IMR-90 (cell line): Measurements from ENCODE around the gene AHDC1. TPM values are rescaled to one million over a fixed set of nuclear protein-coding genes. Genes with fewer than 3 reads are reported as not detected.

Experiments used
- ATAC-seq: fragments of 200-7000 bp; cut with Tn5 transposase; 2 replicates; pipeline ENCODE4 v1.9.1; 2020; ENCODE audit warnings: low read depth, mild to moderate bottlenecking, moderate library complexity
- BruUV-seq: library from RNA; stranded (reverse); fragments of 400-500 nt; replicated peaks from 2 replicates; lab custom pipeline; 2021; lab: Mats Ljungman, UMichigan
- CTCF ChIA-PET: fragments of 300-600 bp; formaldehyde crosslinking; extraction: SDS; loops from one replicate; lab custom pipeline; 2021; ENCODE audit warnings: antibody characterized with exemption; lab: Yijun Ruan, JAX
- POLR2A ChIA-PET: fragments of 300-600 bp; sonication (Branson Sonifier 250); formaldehyde crosslinking; loops from one replicate; lab custom pipeline; 2022; ENCODE audit warnings: antibody characterized with exemption; ENCODE audit not compliant: unreplicated experiment; lab: Charles Lee
- DNase-seq: peaks from one replicate; pipeline ENCODE4 v3.0.0; 2013
- H2AFZ ChIP-seq: replicated peaks from 2 replicates; pipeline ENCODE3; 2013; ENCODE audit warnings: low read length, mild to moderate bottlenecking; ENCODE audit not compliant: poor library complexity
- H2AK5ac ChIP-seq: 2 replicates; pipeline ENCODE4 v1.6.1; 2013; ENCODE audit warnings: low read depth, low read length, inconsistent platforms
- H2AK9ac ChIP-seq: replicated peaks from 2 replicates; pipeline ENCODE3; 2013; ENCODE audit warnings: mild to moderate bottlenecking, low read depth, low read length, moderate library complexity; ENCODE audit not compliant: poor library complexity
- H2BK120ac ChIP-seq: 2 replicates; pipeline ENCODE4 v1.6.1; 2013; ENCODE audit warnings: low read depth, low read length, inconsistent platforms
- H2BK15ac ChIP-seq: 3 replicates; pipeline ENCODE4 v1.6.1; 2013; ENCODE audit warnings: low read depth, low read length, inconsistent platforms
- H2BK20ac ChIP-seq: 2 replicates; pipeline ENCODE4 v1.6.1; 2013; ENCODE audit warnings: low read depth, mild to moderate bottlenecking, inconsistent platforms, low read length, moderate library complexity
- H2BK5ac ChIP-seq: 2 replicates; pipeline ENCODE4 v1.6.1; 2013; ENCODE audit warnings: mild to moderate bottlenecking, low read depth, low read length, inconsistent platforms; ENCODE audit not compliant: poor library complexity, severe bottlenecking
- H3K14ac ChIP-seq: replicated peaks from 2 replicates; pipeline ENCODE4 v1.6.1; 2013; ENCODE audit warnings: low read depth, low read length, inconsistent platforms
- H3K18ac ChIP-seq: 2 replicates; pipeline ENCODE4 v1.6.1; 2013; ENCODE audit warnings: low read depth, low read length, control low read depth
- H3K23ac ChIP-seq: 2 replicates; pipeline ENCODE4 v1.6.1; 2013; ENCODE audit warnings: low read depth, low read length, inconsistent platforms
- H3K27ac ChIP-seq: 2 replicates; pipeline ENCODE4 v1.5.1; 2013; ENCODE audit warnings: mild to moderate bottlenecking, control low read depth, low read length; ENCODE audit not compliant: insufficient read depth
- H3K27me3 ChIP-seq: 2 replicates; pipeline ENCODE4 v1.6.1; 2013; ENCODE audit warnings: low read length; ENCODE audit not compliant: control insufficient read depth, insufficient read depth
- H3K36me3 ChIP-seq: 2 replicates; pipeline ENCODE4 v1.6.1; 2013; ENCODE audit warnings: low read length, mixed read lengths; ENCODE audit not compliant: control insufficient read depth, insufficient read depth
- H3K4ac ChIP-seq: 2 replicates; pipeline ENCODE4 v1.6.1; 2013; ENCODE audit warnings: low read depth, low read length, inconsistent platforms
- H3K4me1 ChIP-seq: 2 replicates; pipeline ENCODE4 v1.6.1; 2013; ENCODE audit warnings: low read length, mixed read lengths; ENCODE audit not compliant: control insufficient read depth, insufficient read depth
- H3K4me2 ChIP-seq: 2 replicates; pipeline ENCODE4 v1.6.1; 2013; ENCODE audit warnings: low read depth, mild to moderate bottlenecking, control low read depth, low read length, moderate library complexity
- H3K4me3 ChIP-seq: 2 replicates; pipeline ENCODE4 v1.5.1; 2013; ENCODE audit warnings: low read depth, mild to moderate bottlenecking, control low read depth, low read length, moderate library complexity; ENCODE audit not compliant: insufficient read depth
- H3K56ac ChIP-seq: 2 replicates; pipeline ENCODE4 v1.6.1; 2013; ENCODE audit warnings: low read length, inconsistent platforms; ENCODE audit not compliant: insufficient read depth; ENCODE audit errors: extremely low read depth
- H3K79me1 ChIP-seq, 2 experiments: 2 replicates each; pipeline ENCODE4 v1.6.1; 2013; ENCODE audit warnings: low read length in 2 of 2, inconsistent platforms in 1 of 2, low read depth in 1 of 2
- H3K9ac ChIP-seq: 2 replicates; pipeline ENCODE4 v1.6.1; 2013; ENCODE audit warnings: low read depth, low read length, control low read depth
- H3K9me1 ChIP-seq: 2 replicates; pipeline ENCODE4 v1.6.1; 2013; ENCODE audit warnings: low read length, inconsistent platforms; ENCODE audit not compliant: insufficient read depth
- H3K9me3 ChIP-seq: 2 replicates; pipeline ENCODE4 v1.6.1; 2013; ENCODE audit warnings: low read length; ENCODE audit not compliant: control insufficient read depth, insufficient read depth
- H4K20me1 ChIP-seq: 2 replicates; pipeline ENCODE4 v1.6.1; 2013; ENCODE audit warnings: low read length, inconsistent platforms; ENCODE audit not compliant: insufficient read depth
- H4K5ac ChIP-seq: 2 replicates; pipeline ENCODE4 v1.6.1; 2013; ENCODE audit warnings: mild to moderate bottlenecking, low read depth, low read length, control low read depth
- H4K8ac ChIP-seq, 2 experiments: 2 replicates each; pipeline ENCODE4 v1.6.1; 2013; ENCODE audit warnings: low read depth in 2 of 2, low read length in 2 of 2, control low read depth in 1 of 2, inconsistent platforms in 1 of 2
- H4K91ac ChIP-seq: 2 replicates; pipeline ENCODE4 v1.6.1; 2013; ENCODE audit warnings: low read depth, low read length, inconsistent platforms; ENCODE audit not compliant: insufficient read depth
- BHLHE40 ChIP-seq: fragments of 150-350 bp; IDR thresholded peaks from 2 replicates; pipeline ENCODE4 v1.6.1; 2016; ENCODE audit warnings: mild to moderate bottlenecking, low read depth, low read length
- CEBPB ChIP-seq: IDR thresholded peaks from 2 replicates; pipeline ENCODE4 v1.6.1; 2012; ENCODE audit warnings: low read depth, low read length, improper control_type of control experiment
- CHD1 ChIP-seq: IDR thresholded peaks from 2 replicates; pipeline ENCODE4 v1.6.1; 2012; ENCODE audit warnings: low read depth, low read length, improper control_type of control experiment
- FOS ChIP-seq: fragments of 150-350 bp; IDR thresholded peaks from 2 replicates; pipeline ENCODE4 v1.6.1; 2016; ENCODE audit warnings: low read depth, low read length
- MAFK ChIP-seq: IDR thresholded peaks from 2 replicates; pipeline ENCODE4 v1.6.1; 2012; ENCODE audit warnings: low read depth, low read length, improper control_type of control experiment
- MAZ ChIP-seq: IDR thresholded peaks from 2 replicates; pipeline ENCODE4 v1.6.1; 2012; ENCODE audit warnings: low read depth, mild to moderate bottlenecking, low read length, improper control_type of control experiment, moderate library complexity, borderline replicate concordance
- MXI1 ChIP-seq: IDR thresholded peaks from 2 replicates; pipeline ENCODE4 v1.6.1; 2012; ENCODE audit warnings: low read depth, mild to moderate bottlenecking, low read length, moderate library complexity, borderline replicate concordance
- NFE2L2 ChIP-seq: fragments of 150-350 bp; IDR thresholded peaks from 2 replicates; pipeline ENCODE4 v1.6.1; 2016; ENCODE audit warnings: low read depth, mild to moderate bottlenecking, low read length
- POLR2A ChIP-seq: IDR thresholded peaks from 2 replicates; pipeline ENCODE4 v1.6.1; 2012; ENCODE audit warnings: mild to moderate bottlenecking, low read depth, low read length
- RAD21 ChIP-seq: IDR thresholded peaks from 2 replicates; pipeline ENCODE4 v1.6.1; 2012; ENCODE audit warnings: low read length, improper control_type of control experiment
- RCOR1 ChIP-seq: IDR thresholded peaks from 2 replicates; pipeline ENCODE4 v1.6.1; 2012; ENCODE audit warnings: mild to moderate bottlenecking, low read length, improper control_type of control experiment; ENCODE audit not compliant: insufficient replicate concordance
- RFX5 ChIP-seq: IDR thresholded peaks from 2 replicates; pipeline ENCODE4 v1.8.0; 2012; ENCODE audit warnings: low read depth, mild to moderate bottlenecking, low read length, moderate library complexity
- SMC3 ChIP-seq: fragments of 150-350 bp; IDR thresholded peaks from 2 replicates; pipeline ENCODE4 v1.6.1; 2016; ENCODE audit warnings: low read depth, mild to moderate bottlenecking, antibody characterized with exemption, low read length, moderate library complexity
- WGBS, 2 experiments: methylation state at CpG; one replicate each; pipeline versions ENCODE4 v1.1.5 to v1.1.7; 2013; ENCODE audit warnings: missing lambda C conversion rate in 2 of 2; ENCODE audit not compliant: insufficient read length in 1 of 2; ENCODE audit errors: extremely low coverage in 2 of 2; 5-methylcytosine and 5-hydroxymethylcytosine counted together
- dilution Hi-C: fragments of 300-500 bp; cut with HindIII; formaldehyde crosslinking; loops from one replicate; pipeline ENCODE4 v1.14.3; 2018; ENCODE audit warnings: low sequenced_read_pairs; ENCODE audit not compliant: unreplicated experiment
- in situ Hi-C: fragments of 300-500 bp; cut with MboI; formaldehyde crosslinking; loops from 3 replicates; pipeline ENCODE4 v1.14.3; 2019; ENCODE audit warnings: low sequenced_read_pairs, inconsistent platforms, mixed read lengths
- intact Hi-C: fragments of 100-400 bp; cut with micrococcal nuclease; formaldehyde crosslinking; loops from 2 replicates; pipeline ENCODE4 v1.10.0; 2022
- polyA plus RNA-seq, 3 experiments: library from polyadenylated mRNA; depleted of rRNA; stranded (reverse); fragments of >200 nt; gene quantifications; 2 replicates each; pipeline ENCODE4 v1.2.3, GENCODE V29; 2012; ENCODE audit warnings: low replicate concordance in 1 of 3
- total RNA-seq: library from RNA; depleted of rRNA; stranded (reverse); fragments of >200 nt; gene quantifications from 2 replicates; pipeline ENCODE4 v1.2.3, GENCODE V29; 2012
- TF ChIP-seq, protein P1 (sequence below): fragments of 150-350 bp; IDR thresholded peaks from 2 replicates; pipeline ENCODE4 v1.6.1; 2016; ENCODE audit warnings: low read depth, mild to moderate bottlenecking, low read length, moderate library complexity, borderline replicate concordance
- TF ChIP-seq, protein P2 (sequence below): conservative IDR thresholded peaks from 2 replicates; pipeline ENCODE4 v1.5.1; 2012; ENCODE audit warnings: mild to moderate bottlenecking, low read depth, low read length, improper control_type of control experiment
- TF ChIP-seq, protein P3 (sequence below): fragments of 150-350 bp; IDR thresholded peaks from 2 replicates; pipeline ENCODE4 v1.6.1; 2017; ENCODE audit warnings: mild to moderate bottlenecking, antibody characterized with exemption, low read length, low read depth

The AHDC1 gene
- total and polyA plus RNA-seq, 2 of the 4 experiments (the other 2 are of a cell fraction), result 2.0 to 11.6 TPM

DNA sequence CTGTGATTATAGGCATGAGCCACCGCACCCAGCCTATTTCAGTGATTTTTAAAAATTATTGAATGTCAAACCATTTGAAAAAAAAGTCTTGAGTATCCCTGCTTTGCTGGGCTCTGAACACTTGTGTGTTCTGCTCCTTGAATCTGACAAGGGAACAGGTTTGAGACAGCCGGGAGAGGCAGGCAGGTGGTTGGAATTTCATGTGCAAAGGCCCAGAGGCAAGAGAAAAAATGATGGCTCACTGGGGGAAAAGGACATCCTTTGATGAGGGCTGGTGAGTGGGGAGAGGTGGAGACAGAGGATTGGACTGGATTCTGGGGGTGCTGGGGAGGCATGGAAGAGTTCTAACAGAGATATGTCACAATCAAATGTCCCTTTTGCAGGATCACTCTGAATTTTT lies 100.9 kb downstream of the AHDC1 start:
- Histone ChIP-seq H4K8ac (no peak overlapping the region), H3K36me3 (no peaks in the 10 kb centered on the region), H2BK5ac (no peak overlapping the region), H3K4ac (no peak overlapping the region), H2BK20ac (no peak overlapping the region), H3K27ac (no peak overlapping the region), H2BK120ac (no peak overlapping the region), H3K4me3 (no peak overlapping the region), H3K4me2 (no peak overlapping the region), H3K14ac (no peak overlapping the region), H4K20me1 (no peaks in the 10 kb centered on the region), H3K27me3 (no peaks in the 10 kb centered on the region), H3K23ac (no peak overlapping the region), H2BK15ac (no peak overlapping the region), H3K4me1 (peaks cover 15% of the 10 kb centered on the region), H2AK5ac (no peak overlapping the region), H2AK9ac (no peak overlapping the region), H3K9me3 (no peaks in the 10 kb centered on the region), H2AFZ (no peak overlapping the region), H3K9ac (no peak overlapping the region), H3K79me1 (no peaks in the 10 kb centered on the region), H3K56ac (no peak overlapping the region), H4K5ac (no peak overlapping the region), H3K18ac (no peak overlapping the region), H3K9me1 (peaks cover 4% of the 10 kb centered on the region; the same call in 1 of the 2 replicates), H4K91ac (no peak overlapping the region)
- WGBS, 2 experiments, result 100% methylated on average over 1 of the region's 2 CpGs; no CpG with 5 or more reads in 1 of the 2 experiments
- intact Hi-C loops (no loop called here), in situ Hi-C loops (no loop called here), dilution Hi-C loops (no loop called here)
- no TSS peak for BruUV-seq
- POLR2A ChIA-PET, result interaction anchor here (0.6 kb wide), 1 partner anchor 98 kb away, joined by 3 read pairs; no protein-coding TSS in a partner anchor
- ATAC-seq (no peak), DNase-seq (no peak)
- CTCF ChIA-PET, result no interaction called here
- TF ChIP-seq MAFK (no peak), NFE2L2 (no peak), BHLHE40 (no peak), RCOR1 (no peak), RFX5 (no peak), CEBPB (no peak), POLR2A (no peak), CHD1 (no peak), MXI1 (no peak), SMC3 (no peak), FOS (no peak), MAZ (no peak), RAD21 (no peak)
- TF ChIP-seq, protein P1, sequence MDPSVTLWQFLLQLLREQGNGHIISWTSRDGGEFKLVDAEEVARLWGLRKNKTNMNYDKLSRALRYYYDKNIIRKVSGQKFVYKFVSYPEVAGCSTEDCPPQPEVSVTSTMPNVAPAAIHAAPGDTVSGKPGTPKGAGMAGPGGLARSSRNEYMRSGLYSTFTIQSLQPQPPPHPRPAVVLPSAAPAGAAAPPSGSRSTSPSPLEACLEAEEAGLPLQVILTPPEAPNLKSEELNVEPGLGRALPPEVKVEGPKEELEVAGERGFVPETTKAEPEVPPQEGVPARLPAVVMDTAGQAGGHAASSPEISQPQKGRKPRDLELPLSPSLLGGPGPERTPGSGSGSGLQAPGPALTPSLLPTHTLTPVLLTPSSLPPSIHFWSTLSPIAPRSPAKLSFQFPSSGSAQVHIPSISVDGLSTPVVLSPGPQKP, result no peak
- TF ChIP-seq, protein P2, sequence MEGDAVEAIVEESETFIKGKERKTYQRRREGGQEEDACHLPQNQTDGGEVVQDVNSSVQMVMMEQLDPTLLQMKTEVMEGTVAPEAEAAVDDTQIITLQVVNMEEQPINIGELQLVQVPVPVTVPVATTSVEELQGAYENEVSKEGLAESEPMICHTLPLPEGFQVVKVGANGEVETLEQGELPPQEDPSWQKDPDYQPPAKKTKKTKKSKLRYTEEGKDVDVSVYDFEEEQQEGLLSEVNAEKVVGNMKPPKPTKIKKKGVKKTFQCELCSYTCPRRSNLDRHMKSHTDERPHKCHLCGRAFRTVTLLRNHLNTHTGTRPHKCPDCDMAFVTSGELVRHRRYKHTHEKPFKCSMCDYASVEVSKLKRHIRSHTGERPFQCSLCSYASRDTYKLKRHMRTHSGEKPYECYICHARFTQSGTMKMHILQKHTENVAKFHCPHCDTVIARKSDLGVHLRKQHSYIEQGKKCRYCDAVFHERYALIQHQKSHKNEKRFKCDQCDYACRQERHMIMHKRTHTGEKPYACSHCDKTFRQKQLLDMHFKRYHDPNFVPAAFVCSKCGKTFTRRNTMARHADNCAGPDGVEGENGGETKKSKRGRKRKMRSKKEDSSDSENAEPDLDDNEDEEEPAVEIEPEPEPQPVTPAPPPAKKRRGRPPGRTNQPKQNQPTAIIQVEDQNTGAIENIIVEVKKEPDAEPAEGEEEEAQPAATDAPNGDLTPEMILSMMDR, result no peak
- TF ChIP-seq, protein P3, sequence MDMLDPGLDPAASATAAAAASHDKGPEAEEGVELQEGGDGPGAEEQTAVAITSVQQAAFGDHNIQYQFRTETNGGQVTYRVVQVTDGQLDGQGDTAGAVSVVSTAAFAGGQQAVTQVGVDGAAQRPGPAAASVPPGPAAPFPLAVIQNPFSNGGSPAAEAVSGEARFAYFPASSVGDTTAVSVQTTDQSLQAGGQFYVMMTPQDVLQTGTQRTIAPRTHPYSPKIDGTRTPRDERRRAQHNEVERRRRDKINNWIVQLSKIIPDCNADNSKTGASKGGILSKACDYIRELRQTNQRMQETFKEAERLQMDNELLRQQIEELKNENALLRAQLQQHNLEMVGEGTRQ, result no peak
